MCF 10A (cell line): Measurements from ENCODE around the gene PDCD5. TPM values are rescaled to one million over a fixed set of nuclear protein-coding genes. Genes with fewer than 3 reads are reported as not detected.
A peak's percentile ranks its signal among the peaks of the same experiment; 100 is the strongest.

Experiments
- BruUV-seq: library from RNA; stranded (reverse); fragments of 400-500 nt; replicated peaks from 2 replicates; lab custom pipeline; 2021; lab: Mats Ljungman, UMichigan
- CTCF ChIA-PET: fragments of 300-600 bp; sonication (Branson Sonifier 250); formaldehyde crosslinking; extraction: SDS; loops from one replicate; lab custom pipeline; 2021; ENCODE audit warnings: antibody characterized with exemption, inconsistent platforms; lab: Yijun Ruan, JAX
- POLR2A ChIA-PET: fragments of 300-600, 350-650 bp; sonication (Branson Sonifier 250); formaldehyde crosslinking; extraction: SDS; loops from one replicate; lab custom pipeline; 2020; ENCODE audit warnings: antibody characterized with exemption, inconsistent platforms; lab: Yijun Ruan, JAX
- DNase-seq: peaks from one replicate; pipeline ENCODE4 v3.0.0-alpha.2; 2018; ENCODE audit not compliant: unreplicated experiment
- H3K27ac Mint-ChIP-seq: one replicate; pipeline ENCODE4 v1.8.0; 2022; ENCODE audit warnings: mild to moderate bottlenecking, low read depth, mixed read lengths; ENCODE audit not compliant: unreplicated experiment
- H3K27me3 Mint-ChIP-seq: one replicate; pipeline ENCODE4 v1.8.0; 2022; ENCODE audit warnings: mixed read lengths; ENCODE audit not compliant: insufficient read depth, unreplicated experiment
- H3K36me3 Mint-ChIP-seq: one replicate; pipeline ENCODE4 v1.8.0; 2022; ENCODE audit warnings: mild to moderate bottlenecking, moderate library complexity, mixed read lengths; ENCODE audit not compliant: insufficient read depth, unreplicated experiment
- H3K4me1 Mint-ChIP-seq: one replicate; pipeline ENCODE4 v1.8.0; 2022; ENCODE audit warnings: mixed read lengths; ENCODE audit not compliant: insufficient read depth, unreplicated experiment
- H3K4me3 Mint-ChIP-seq: one replicate; pipeline ENCODE4 v1.8.0; 2022; ENCODE audit warnings: mild to moderate bottlenecking, moderate library complexity, mixed read lengths; ENCODE audit not compliant: unreplicated experiment
- H3K9me3 Mint-ChIP-seq: one replicate; pipeline ENCODE4 v1.8.0; 2022; ENCODE audit warnings: mixed read lengths; ENCODE audit not compliant: unreplicated experiment
- CTCF ChIP-seq: fragments of 200-600 bp; IDR thresholded peaks from one replicate; pipeline ENCODE4 v1.8.0; 2022; ENCODE audit warnings: antibody characterized with exemption, mild to moderate bottlenecking; ENCODE audit not compliant: unreplicated experiment
- intact Hi-C: fragments of 100-400 bp; cut with micrococcal nuclease; formaldehyde crosslinking; loops from 2 replicates; pipeline ENCODE4 v1.14.1; 2022
- total RNA-seq: library from RNA; stranded (reverse); gene quantifications from 2 replicates; pipeline ENCODE4 v1.2.3, GENCODE V29; 2022

Gene PDCD5
- total RNA-seq, 1 experiment from 2014 or later, result 261 TPM

DNA sequence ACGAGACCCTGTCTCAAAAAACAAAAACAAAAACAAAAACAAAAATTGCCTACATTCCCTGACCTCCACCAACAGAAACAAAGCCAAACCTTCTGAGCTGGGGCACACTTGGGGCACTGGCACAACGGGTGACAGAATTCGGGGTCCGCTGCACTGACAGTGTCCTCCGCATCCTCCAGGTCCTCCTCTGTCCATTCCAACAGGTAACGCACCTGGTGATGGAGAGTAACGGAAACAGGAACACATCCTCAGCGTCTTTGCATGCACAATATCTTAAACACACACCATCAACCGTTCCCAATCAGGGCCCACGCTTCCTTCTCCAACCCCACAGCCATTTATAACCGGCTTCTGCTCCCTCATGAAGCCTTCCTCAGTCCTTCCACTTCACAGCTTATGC, 34.6 kb downstream of the PDCD5 start:
- Mint-ChIP-seq H3K4me3 (no peak overlapping the region), H3K27me3 (no peaks in the 10 kb centered on the region), H3K4me1 (no peaks in the 10 kb centered on the region), H3K36me3 (peaks cover 67% of the 10 kb centered on the region), H3K27ac (no peak overlapping the region), H3K9me3 (no peaks in the 10 kb centered on the region)
- TF ChIP-seq CTCF, result no peak
- CTCF ChIA-PET, result interaction anchor here (0.6 to 1.0 kb wide), 4 partner anchors 14 to 989 kb away, joined by 3 to 7 read pairs (median 4); no protein-coding TSS in a partner anchor
- POLR2A ChIA-PET, result interaction anchor here (0.6 kb wide), 1 partner anchor 15 kb away, joined by 3 read pairs; no protein-coding TSS in a partner anchor
- intact Hi-C loops, result no loop called here
- BruUV-seq, result no TSS peak
- no peak for DNase-seq

- DNase-seq, result no peak
- intact Hi-C loops, result no loop called here
- Mint-ChIP-seq H3K4me3 (no peak overlapping the region), H3K27ac (peak overlapping the region; percentile 12), H3K27me3 (no peaks in the 10 kb centered on the region), H3K9me3 (no peaks in the 10 kb centered on the region), H3K36me3 (peaks cover 80% of the 10 kb centered on the region), H3K4me1 (peaks cover 5% of the 10 kb centered on the region)
- BruUV-seq, result no TSS peak
- TF ChIP-seq CTCF, result no peak
- ChIA-PET POLR2A (no interaction called here), CTCF (interaction anchor here (0.7 kb wide), 1 partner anchor 1937 kb away, joined by 3 read pairs; no protein-coding TSS in a partner anchor)
These were observed 38.2 kb downstream of the PDCD5 start for GRCh38 chr19:32619051-32619685.

DNA sequence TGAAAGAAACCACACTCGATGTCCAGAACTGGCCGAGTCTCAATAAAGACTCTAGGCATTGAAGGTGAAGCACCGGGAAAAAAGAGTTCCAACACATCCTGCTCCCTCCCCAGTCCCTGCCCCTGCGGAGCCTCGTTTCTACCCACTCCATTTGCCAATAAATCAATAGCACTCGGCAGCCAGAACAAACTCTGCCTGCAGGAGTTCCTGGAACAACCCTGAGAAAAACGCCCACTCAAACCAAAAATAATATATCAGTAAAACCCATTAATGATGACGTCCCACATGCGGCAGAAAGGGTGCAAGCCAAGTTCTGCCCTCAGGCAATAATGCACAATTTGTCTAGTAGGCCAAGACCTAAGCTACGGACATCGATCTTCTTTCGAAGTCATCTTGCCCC, 41.0 kb downstream of the PDCD5 start:
- H3K27ac Mint-ChIP-seq, result peak overlapping the region; percentile 42
- POLR2A ChIA-PET, result interaction anchor here (0.6 kb wide), 1 partner anchor 115 kb away, joined by 3 read pairs; no protein-coding TSS in a partner anchor
- CTCF ChIA-PET, result interaction anchor here (0.6 to 1.1 kb wide), 2 partner anchors 354 to 1376 kb away, joined by 3 to 4 read pairs; no protein-coding TSS in a partner anchor

More for the DNA sequence above, 41.0 kb downstream of the PDCD5 start:
- TF ChIP-seq CTCF, result no peak
- H3K27me3 Mint-ChIP-seq, result no peaks in the 10 kb centered on the region
- H3K4me1 Mint-ChIP-seq, result peaks cover 5% of the 10 kb centered on the region
- H3K36me3 Mint-ChIP-seq, result peaks cover 70% of the 10 kb centered on the region
- intact Hi-C loops, result no loop called here
- DNase-seq, result no peak
- H3K4me3 Mint-ChIP-seq, result no peak overlapping the region
- no TSS peak for BruUV-seq
- H3K9me3 Mint-ChIP-seq, result no peaks in the 10 kb centered on the region
